Muscle layer of colon (tissue), 2 donors: Measurements from ENCODE around the gene NBPF15.
"Not testable (repeated sequence)": the region's sequence is repeated elsewhere in the genome, so short reads cannot be mapped to it uniquely, and the experiment has no call there.

Experiments used
- H3K27ac ChIP-seq: one replicate; pipeline ENCODE4 v1.7.0; 2013; ENCODE audit warnings: low read depth, mild to moderate bottlenecking, low read length, moderate library complexity
- H3K27me3 ChIP-seq, 2 donors: one replicate each; pipeline ENCODE4 v1.7.0; 2013; ENCODE audit warnings: low read length in 2 of 2, mild to moderate bottlenecking in 2 of 2; ENCODE audit not compliant: insufficient read depth in 2 of 2, control insufficient read depth in 1 of 2
- H3K36me3 ChIP-seq: one replicate; pipeline ENCODE4 v1.7.0; 2013; ENCODE audit warnings: mild to moderate bottlenecking, low read length; ENCODE audit not compliant: insufficient read depth
- H3K4me1 ChIP-seq: one replicate; pipeline ENCODE4 v1.7.0; 2013; ENCODE audit warnings: mild to moderate bottlenecking, low read length; ENCODE audit not compliant: insufficient read depth
- H3K4me3 ChIP-seq, 2 donors: one replicate each; pipeline ENCODE4 v1.7.0; 2013; ENCODE audit warnings: low read length in 2 of 2, low read depth in 1 of 2, mild to moderate bottlenecking in 1 of 2, moderate library complexity in 1 of 2
- H3K9ac ChIP-seq: one replicate; pipeline ENCODE4 v1.7.0; 2013; ENCODE audit warnings: low read length
- H3K9me3 ChIP-seq: one replicate; pipeline ENCODE4 v1.7.0; 2013; ENCODE audit warnings: mild to moderate bottlenecking, low read length
- donor health status: abdominal sarcoma.
- donor health status: Adenocarcinoma of cecum.

NBPF15 gene

GRCh38 chr1:144418891-144419694 lies 42.4 kb downstream of the NBPF15 start:
- H3K4me1 ChIP-seq, H3K9me3 ChIP-seq, H3K27me3 ChIP-seq, H3K27ac ChIP-seq, H3K4me3 ChIP-seq, H3K36me3 ChIP-seq, H3K9ac ChIP-seq: not testable (repeated sequence)

GRCh38 chr1:144413404-144414118 lies 47.9 kb downstream of the NBPF15 start:
- not testable (repeated sequence) for H3K9ac ChIP-seq

GRCh38 chr1:144412491-144413403 lies 48.7 kb downstream of the NBPF15 start:
- not testable (repeated sequence) for H3K9ac ChIP-seq, H3K36me3 ChIP-seq, H3K9me3 ChIP-seq, H3K27me3 ChIP-seq, H3K4me1 ChIP-seq
- peak overlapping the region; percentile 26 to 70 for H3K4me3 ChIP-seq
- peak overlapping the region; percentile 63 for H3K27ac ChIP-seq

More at GRCh38 chr1:144413404-144414118, 47.9 kb downstream of the NBPF15 start:
- not testable (repeated sequence) for H3K4me1 ChIP-seq, H3K27me3 ChIP-seq, H3K36me3 ChIP-seq, H3K27ac ChIP-seq, H3K9me3 ChIP-seq
- peak overlapping the region in 1 of 2 donors; percentile 70 for H3K4me3 ChIP-seq

GRCh38 chr1:144412068-144412471 lies 49.4 kb downstream of the NBPF15 start:
- H3K9me3 ChIP-seq, H3K4me1 ChIP-seq, H3K4me3 ChIP-seq, H3K27me3 ChIP-seq, H3K9ac ChIP-seq, H3K27ac ChIP-seq, H3K36me3 ChIP-seq: not testable (repeated sequence)

- H3K27me3 ChIP-seq, H3K27ac ChIP-seq, H3K4me1 ChIP-seq, H3K4me3 ChIP-seq, H3K36me3 ChIP-seq, H3K9ac ChIP-seq, H3K9me3 ChIP-seq: not testable (repeated sequence)
Observed at GRCh38 chr1:144402807-144403206, 58.7 kb downstream of the NBPF15 start.

DNA sequence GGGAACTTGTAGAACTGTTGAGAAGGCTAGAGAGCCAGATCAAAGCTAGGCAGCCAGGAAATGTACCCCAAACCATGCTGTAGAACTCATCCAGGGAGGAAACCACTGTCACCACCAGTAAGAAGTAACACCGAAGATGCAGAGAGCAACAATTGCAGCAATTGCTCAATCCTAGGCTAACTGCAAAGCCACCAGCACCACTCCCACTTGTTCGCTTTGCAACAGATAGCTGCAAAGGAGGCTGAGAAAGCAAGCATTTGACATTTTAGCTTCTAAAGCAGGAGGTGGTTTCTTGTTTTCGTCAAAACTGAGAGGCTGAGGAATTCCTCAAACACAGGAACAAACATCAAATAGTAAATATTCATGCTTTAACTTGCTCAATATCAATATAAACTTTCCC lies 89.8 kb downstream of the NBPF15 start:
- H3K4me1 ChIP-seq, H3K36me3 ChIP-seq, H3K9ac ChIP-seq: not testable (repeated sequence)

More for the DNA sequence above, 89.8 kb downstream of the NBPF15 start:
- not testable (repeated sequence) for H3K9me3 ChIP-seq, H3K4me3 ChIP-seq, H3K27me3 ChIP-seq, H3K27ac ChIP-seq
